HG02885 (cell line): ENCODE measurements around the gene CCDC77.

Experiments used
- ATAC-seq: cut with Tn5 transposase; IDR thresholded peaks from one replicate; pipeline ENCODE4 v1.9.1; 2021; ENCODE audit warnings: mild to moderate bottlenecking; ENCODE audit not compliant: unreplicated experiment, poor library complexity

Gene CCDC77

GRCh38 chr12:475286-475685 lies 73.8 kb downstream of the CCDC77 start:
- no peak for ATAC-seq

GRCh38 chr12:479161-479560 lies 77.7 kb downstream of the CCDC77 start:
- no peak for ATAC-seq

- no peak for ATAC-seq
These were observed 79.7 kb downstream of the CCDC77 start for GRCh38 chr12:480831-481816.

- no peak for ATAC-seq
These were observed 80.6 kb downstream of the CCDC77 start for GRCh38 chr12:482061-482460.

- no peak for ATAC-seq
These were observed 82.7 kb downstream of the CCDC77 start for GRCh38 chr12:484096-484495.

- ATAC-seq: no peak
These were observed 88.8 kb downstream of the CCDC77 start for GRCh38 chr12:490260-490659.
